ENCODE results near the gene ACSL6.

ACSL6 gene

DNA sequence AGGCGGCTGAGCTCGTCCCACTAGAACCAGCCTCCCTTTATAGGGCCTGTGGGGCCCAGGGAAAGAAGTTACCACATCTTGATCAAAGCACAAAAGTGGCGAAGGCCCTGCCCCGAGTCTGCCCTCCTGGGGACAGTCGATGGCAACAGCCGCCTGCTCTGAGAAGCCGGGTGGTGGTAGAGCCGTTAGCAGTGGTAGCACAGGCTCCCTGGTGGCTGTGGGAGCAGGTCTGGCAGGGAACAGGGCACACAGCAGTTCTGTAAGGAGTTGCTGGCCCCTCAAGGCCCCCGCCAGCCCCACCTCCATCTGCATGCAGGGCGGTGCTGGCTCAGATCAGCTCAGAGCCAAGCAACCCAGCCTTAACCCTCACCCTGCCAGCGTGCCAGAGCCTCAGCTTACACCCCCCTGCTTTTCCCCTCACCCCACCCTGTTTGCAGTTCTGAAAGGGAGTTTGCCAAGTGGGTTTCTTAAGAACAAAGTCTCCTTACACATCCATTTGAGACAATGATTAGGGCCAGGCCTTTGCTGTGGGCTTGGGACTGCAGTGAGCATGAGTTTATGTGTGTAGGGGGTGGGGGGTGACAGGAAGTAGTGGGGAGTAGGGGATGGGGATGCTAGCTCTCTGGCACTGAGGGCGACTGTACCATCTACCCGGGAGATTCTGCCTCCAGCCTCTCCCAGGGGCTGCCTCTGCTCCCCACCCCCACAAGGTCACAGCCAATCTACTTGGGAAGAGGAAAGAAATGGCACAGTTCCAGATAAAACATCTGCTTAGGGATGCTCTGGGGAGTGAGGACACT, 11.8 kb downstream of the ACSL6 start:
- no peak for DNase-seq (ENCODE audit: low read depth)

GRCh38 chr5:131999041-131999440, 12.4 kb downstream of the ACSL6 start:
- no peak for DNase-seq (ENCODE audit: low read depth)

DNA sequence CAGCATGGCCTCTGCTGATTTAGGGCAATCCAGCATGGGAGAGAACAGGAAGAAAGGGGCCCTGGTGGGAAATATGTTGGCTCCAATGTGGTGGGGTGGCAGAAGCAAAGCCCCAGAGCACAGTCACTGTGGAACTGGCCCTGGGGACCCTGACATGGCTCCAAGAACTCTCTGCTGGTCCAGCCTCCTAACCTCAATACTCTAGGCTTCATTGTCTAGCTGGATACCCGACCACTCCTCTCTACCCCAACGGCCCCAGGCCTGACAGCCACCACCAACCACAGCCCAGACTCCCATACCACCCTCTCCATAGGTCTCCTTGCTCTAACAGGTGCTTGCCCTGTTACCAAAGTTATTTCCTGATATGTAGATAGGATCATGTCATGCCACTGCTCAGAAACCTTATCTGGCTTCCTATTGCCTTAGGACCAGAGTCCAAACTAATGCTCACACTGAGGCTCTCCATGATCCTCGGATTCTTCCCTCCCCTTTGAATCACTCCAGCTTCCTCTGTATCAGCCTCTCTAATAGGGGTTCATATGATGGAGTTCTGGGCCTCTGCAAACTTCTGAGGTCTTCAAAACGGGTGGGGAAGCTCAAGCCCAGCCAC, 12.9 kb downstream of the ACSL6 start:
- no peak for DNase-seq (ENCODE audit: low read depth)

GRCh38 chr5:131997727-131998117, 13.7 kb downstream of the ACSL6 start:
- DNase-seq (ENCODE audit: low read depth), result no peak

GRCh38 chr5:131997026-131997726, 14.3 kb downstream of the ACSL6 start:
- no peak for DNase-seq (ENCODE audit: low read depth)

DNA sequence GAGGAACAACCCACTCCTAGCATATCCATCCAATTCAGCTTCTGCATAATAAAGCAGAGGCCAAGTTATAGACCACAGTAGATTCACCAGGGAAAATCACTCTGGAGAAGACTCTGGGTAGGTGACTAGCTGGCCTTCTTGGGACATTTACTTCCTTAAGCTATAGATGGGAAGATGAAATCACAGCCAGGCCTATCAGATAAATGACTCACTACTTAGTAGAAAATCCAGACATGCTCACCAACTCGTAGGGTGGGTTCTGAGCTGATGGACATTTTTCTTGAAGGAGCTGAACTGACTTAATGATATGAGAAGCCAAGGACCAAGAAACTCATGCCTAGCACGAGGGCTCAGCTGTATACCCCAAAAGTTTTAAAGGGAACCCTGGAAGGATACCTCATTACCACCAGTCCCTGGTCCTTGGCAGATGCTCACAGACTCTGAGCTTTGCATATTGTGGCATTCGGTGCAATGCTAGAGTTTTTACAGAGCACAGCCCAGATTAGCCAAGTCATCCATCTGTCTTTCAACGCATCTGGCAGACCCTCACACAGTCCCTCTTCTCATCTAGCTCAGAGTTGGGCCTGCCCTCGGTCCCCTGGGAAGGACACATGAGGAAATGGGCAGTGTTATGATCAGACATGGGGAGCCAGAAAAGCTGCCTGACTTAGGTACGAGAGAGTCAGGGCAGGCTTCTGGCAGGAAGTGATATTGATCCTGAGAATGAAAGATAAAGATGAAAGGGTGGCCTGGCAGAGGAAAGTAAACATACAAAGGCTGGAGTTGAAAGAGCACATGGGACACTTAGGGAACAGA, 15.0 kb downstream of the ACSL6 start:
- DNase-seq (ENCODE audit: low read depth), result no peak

GRCh38 chr5:131994533-131995226, 16.8 kb downstream of the ACSL6 start:
- no peak for DNase-seq (ENCODE audit: low read depth)

GRCh38 chr5:131994090-131994489, 17.4 kb downstream of the ACSL6 start:
- DNase-seq (ENCODE audit: low read depth), result no peak

- no peak for DNase-seq (ENCODE audit: low read depth)
These were observed 17.8 kb downstream of the ACSL6 start for GRCh38 chr5:131993676-131994075.

DNA sequence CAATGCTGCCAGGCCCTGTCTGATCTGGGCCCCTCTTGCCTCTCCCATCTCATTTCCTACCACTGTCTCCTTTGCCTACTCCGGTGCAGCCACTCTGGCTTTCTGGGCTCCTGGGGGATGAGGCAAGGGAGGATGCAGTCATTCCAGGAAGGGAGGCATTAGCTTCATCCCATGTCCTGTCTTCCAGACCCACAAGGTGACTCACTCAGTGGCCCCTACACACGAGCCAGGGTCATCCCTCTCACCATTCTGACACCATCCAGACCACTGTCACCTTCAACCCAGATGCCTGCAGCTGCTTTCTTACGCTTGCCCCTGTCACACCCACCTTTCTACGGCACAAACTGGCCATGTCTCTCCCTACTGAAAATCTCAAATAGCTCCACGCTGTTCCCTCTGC, 19.1 kb downstream of the ACSL6 start:
- DNase-seq (ENCODE audit: low read depth), result no peak

DNA sequence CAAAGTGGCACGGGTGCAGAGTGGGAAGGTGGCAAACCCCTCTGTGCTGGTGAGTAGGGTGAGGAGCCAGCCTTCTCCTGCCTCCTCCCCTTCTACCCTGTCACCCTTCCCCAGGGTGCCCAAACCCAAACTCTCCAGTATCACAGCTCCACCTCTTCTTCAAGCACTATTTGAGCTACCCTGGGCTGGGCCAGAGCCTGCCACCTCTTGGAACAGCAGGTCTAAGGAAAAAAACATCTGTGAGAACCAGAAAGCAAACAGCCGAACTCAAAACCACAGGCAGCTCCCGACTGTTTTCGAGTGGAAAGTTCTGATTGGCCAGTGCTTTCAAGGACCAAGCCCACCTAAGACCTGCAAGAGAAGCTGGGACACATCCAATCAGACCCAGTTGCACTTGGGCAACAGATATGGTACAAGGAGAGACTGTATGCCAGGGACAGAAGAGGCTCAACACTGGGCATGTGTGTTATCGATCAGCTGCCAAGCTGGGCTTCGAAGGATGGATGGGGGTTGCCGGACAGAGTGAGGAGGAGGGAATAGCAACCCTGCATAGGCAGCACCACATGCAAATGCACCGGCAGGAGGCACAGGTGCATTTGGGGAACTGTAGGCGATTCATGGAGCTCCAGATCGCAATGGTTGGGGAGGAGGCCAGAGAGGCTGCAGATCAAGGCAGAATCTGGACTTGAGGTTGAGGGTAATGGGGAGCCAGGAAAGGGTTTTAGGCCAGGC, 19.7 kb downstream of the ACSL6 start:
- no peak for DNase-seq (ENCODE audit: low read depth)

DNA sequence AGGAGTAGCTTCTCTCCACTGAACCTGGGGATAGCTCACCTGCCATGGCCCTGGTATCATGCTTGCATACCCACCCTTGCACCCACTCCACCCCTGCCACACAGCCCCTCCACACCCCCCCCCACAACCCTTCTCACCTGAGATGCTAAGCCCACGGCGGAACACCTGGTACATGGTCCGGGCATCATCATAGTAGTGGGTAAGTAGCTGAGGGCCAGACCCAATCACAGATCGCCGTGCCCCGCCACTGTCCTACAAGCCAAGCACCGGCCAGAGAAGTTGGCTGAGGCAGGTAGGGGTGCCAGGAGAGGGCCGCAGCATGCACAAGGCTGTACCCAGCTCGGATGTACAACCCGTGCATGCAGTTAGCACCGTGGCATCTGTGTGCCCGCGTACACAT, 20.7 kb downstream of the ACSL6 start:
- no peak for DNase-seq (ENCODE audit: low read depth)

GRCh38 chr5:131988601-131989000, 22.9 kb downstream of the ACSL6 start:
- no peak for DNase-seq (ENCODE audit: low read depth)

GRCh38 chr5:131987251-131987650, 24.2 kb downstream of the ACSL6 start:
- DNase-seq (ENCODE audit: low read depth), result no peak

DNA sequence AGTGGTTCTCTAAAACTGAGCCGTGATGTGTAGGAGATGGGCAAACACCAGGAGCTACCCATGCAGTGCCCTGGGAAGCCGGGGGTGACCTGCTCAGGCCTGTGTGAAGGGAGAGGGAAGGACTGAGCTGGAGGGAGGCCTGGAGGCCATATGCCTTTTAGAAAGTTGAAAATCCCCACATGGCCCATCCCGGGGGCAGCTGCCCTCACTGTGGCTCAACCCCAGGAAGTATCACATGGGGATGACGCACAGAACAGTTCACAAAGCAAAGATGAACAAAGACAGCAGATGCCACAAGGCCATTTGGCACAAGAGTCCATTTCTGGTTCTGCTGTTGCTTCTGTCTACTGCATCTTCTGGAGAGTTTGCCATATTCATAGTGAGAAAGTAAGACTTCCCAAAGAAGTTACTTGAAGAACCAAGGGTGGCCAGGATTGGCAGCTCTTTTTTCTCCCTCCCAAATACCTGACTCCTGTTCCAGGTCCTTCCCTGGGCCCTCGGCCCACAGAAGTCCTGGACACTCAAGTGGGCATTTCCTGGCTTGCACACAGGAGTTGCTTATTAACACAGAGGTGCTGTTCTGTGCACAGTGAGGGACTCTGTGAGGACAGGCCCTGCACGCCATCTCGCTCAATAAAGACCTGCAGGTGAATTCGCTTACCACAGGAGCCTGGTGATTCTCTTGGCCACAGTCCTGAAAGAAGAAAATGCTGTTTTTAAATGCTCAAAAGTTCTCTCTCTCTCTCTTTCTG, 25.1 kb downstream of the ACSL6 start:
- no peak for DNase-seq (ENCODE audit: low read depth)

GRCh38 chr5:131984956-131985665, 26.3 kb downstream of the ACSL6 start:
- no peak for DNase-seq (ENCODE audit: low read depth)

DNA sequence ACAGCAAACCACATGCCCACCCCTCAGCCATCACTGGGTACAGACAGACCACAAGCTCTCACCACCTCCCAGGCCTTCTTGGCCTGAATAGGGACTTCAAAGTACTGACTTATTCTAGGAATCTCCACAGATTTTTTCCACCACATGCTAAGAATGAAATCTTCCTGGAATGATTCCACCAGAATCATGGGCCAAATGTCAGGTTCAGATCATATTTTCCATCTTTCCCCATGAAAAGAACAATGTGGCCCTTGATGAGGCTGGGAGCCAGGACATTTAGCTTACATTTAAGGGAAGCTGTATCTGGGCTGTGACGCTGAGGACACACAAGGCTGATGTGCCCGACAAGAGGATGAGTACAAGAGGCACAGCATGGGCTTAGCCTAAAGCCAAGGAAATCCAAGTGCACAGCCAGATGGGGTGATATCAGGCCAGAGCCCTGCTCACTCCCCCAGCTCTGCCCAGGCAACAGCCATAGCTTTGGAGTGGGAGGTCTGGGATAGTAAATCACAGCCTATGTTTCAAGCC, 28.1 kb downstream of the ACSL6 start:
- DNase-seq (ENCODE audit: low read depth), result no peak

DNA sequence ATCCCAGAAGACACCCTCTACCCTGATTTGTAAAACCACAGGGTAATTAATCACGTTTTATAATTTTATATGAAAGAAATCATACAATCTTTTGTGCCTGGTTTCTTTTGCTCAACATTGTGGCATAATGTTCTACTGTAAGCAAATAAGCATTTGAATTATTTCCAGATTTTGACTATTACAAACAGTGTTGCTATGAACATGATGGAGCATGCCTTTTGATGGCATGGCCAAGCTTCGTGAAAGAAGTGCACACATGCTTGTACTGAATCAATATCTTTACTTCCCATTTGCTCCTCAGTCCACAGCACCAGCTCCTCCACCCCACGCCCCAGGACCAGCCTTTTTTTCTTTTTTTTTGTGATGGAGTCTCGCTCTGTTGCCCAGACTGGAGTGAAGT, 29.9 kb downstream of the ACSL6 start:
- no peak for DNase-seq (ENCODE audit: low read depth)

DNA sequence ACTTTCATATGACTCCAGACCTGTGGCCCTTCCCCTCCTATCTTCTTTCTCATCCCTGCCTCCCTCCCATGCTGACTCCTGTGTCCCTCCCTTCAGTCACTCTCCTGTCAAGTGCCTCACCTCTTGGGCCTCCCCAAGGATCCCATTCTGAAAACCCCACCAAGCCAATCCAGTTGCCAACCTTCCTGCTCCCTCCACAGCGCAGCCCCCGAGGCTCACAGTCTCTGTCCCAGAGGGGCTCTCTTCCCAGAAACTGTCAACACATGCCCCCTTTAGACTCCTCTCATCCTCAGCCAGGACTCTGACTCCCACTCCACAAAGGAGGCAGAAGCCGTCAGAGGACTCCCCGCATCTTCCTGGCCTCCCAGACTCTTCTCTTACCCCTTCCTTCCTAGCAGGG, 30.8 kb downstream of the ACSL6 start:
- DNase-seq (ENCODE audit: low read depth), result no peak
